Effector memory CD4-positive, alpha-beta T cell (primary cell): ENCODE data around the gene KDM5D.

Source experiments
- DNase-seq, 3 donors: peaks; one replicate each; pipeline ENCODE4 v3.0.0-alpha.2; 2020
- H3K27ac ChIP-seq: 2 replicates; pipeline ENCODE4 v1.7.0; 2013; ENCODE audit warnings: mild to moderate bottlenecking, low read length, moderate library complexity; ENCODE audit not compliant: insufficient read depth, poor library complexity, severe bottlenecking
- H3K27me3 ChIP-seq: replicated peaks from 2 replicates; pipeline ENCODE4 v1.7.0; 2013; ENCODE audit warnings: mild to moderate bottlenecking, low read length; ENCODE audit not compliant: insufficient read depth, control insufficient read depth, poor library complexity, severe bottlenecking
- H3K36me3 ChIP-seq: 2 replicates; pipeline ENCODE4 v1.7.0; 2013; ENCODE audit warnings: mild to moderate bottlenecking, low read length, moderate library complexity; ENCODE audit not compliant: control insufficient read depth, insufficient read depth
- H3K4me1 ChIP-seq: 2 replicates; pipeline ENCODE4 v1.7.0; 2013; ENCODE audit warnings: low read length, mild to moderate bottlenecking; ENCODE audit not compliant: control insufficient read depth, insufficient read depth, poor library complexity, severe bottlenecking
- H3K4me3 ChIP-seq: 2 replicates; pipeline ENCODE4 v1.7.0; 2013; ENCODE audit warnings: low read length, low read depth, mild to moderate bottlenecking; ENCODE audit not compliant: insufficient read depth, poor library complexity, severe bottlenecking
- H3K9me3 ChIP-seq: 2 replicates; pipeline ENCODE4 v1.7.0; 2013; ENCODE audit warnings: mild to moderate bottlenecking, low read length, moderate library complexity; ENCODE audit not compliant: control insufficient read depth
- total RNA-seq, 3 donors: gene quantifications; one replicate each; lab custom pipeline; 2026; lab: John Stamatoyannopoulos, UW

The KDM5D gene
- 0 to 255 (median 205) reads per million in 3 donors for total RNA-seq

DNA sequence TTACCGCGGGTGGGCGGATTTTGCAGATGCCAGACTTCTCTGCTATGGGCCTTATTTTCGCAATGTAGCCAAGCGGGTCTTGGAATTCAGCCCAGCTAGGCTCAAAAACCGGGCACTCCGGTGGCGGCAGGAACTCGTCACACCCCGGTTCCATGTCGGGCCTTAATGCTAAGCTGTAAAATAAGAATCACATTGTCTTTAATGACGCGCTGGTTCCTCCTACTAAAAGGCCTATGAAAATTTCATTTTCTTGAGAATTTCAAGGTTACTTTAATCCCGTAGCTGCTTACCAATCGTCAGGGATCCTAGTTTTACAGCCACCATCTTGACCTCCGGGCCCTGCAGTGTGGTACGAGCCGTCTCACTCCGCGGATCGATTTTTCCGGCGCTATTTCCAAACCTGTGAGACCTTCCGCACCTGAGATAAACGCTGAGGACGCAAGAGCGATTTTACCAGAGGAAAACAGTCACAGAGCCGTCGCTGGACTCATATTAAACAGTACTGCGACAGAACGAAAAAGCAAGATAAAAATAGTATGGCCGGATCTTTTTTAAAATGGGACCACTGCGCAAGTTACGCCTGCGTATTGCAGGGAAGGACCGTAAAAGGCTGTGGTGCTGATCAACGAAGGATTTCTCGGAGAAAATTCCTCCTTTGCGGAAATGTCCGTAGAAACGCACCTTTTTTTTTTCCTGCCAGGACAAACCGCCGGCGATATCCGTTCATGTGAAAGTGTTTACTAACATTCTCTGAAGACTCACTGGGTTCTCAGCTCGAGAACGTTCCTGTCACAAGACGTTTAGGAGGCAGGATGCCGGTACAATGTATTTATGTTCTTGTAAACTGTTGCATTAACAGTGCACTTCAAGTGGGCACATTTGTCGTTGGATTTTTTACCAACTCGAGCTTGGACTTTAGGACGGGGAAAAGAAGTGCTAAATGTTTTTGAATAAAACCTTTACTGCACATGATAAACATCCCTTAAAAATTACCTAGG, at the start of gene KDM5D:
KDM5D (minus strand) TSS at position 346 of the 998 bp plus-strand sequence; CDS start at position 154, 192 bp downstream.
- peak in 2 of 3 donors; percentile 42 to 57 for DNase-seq
- no peaks in the 10 kb centered on the region for H3K36me3 ChIP-seq
- H3K9me3 ChIP-seq = no peaks in the 10 kb centered on the region
- H3K27me3 ChIP-seq = no peaks in the 10 kb centered on the region
- H3K27ac ChIP-seq = peak within 1 kb of the TSS; percentile 66
- H3K4me3 ChIP-seq = peak within 1 kb of the TSS; percentile 49
- no peaks in the 10 kb centered on the region for H3K4me1 ChIP-seq

DNA sequence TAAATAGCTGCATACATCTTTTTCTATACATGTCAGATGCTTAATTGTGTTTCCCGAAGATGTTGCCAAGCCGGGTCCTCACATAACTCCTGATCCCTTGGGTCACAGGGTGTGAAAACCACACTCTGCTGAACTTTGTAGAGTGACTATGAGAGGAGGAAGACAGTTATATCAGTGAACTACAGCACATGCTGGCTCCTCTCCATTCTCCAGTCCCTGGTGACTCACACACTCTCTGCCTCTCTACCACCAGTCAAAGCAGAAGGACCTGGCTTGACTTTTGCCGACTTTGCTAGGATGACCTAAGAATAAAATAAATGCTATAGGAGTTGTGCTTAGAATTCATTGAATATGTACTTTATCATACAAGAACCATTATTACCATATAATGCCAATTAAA, 23.8 kb upstream of the KDM5D start:
- no peaks in the 10 kb centered on the region for H3K4me1 ChIP-seq
- DNase-seq = no peak

DNA sequence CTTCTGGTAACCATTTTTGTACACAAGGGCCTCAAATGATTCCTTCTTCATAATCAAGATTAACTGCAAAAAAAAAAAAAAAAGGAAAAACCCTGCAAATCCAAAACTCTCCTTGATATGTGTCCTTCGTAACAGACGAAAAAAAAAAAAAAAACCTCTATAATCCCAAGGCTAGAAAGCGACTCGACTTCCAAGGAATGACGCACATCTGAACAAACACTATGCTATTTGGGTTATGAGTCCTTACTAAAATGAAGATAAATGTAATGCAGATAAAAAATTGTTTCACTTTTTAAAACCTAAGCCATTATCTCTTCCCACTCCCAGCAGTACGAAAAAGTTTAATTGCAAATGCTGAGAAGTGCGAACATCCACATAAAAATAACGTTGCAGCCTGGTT, 1.2 kb downstream of the KDM5D start:
- Histone ChIP-seq H3K27ac (no peak overlapping the region), H3K36me3 (no peaks in the 10 kb centered on the region), H3K9me3 (no peaks in the 10 kb centered on the region), H3K4me1 (no peaks in the 10 kb centered on the region), H3K27me3 (no peaks in the 10 kb centered on the region), H3K4me3 (no peak overlapping the region)
- DNase-seq = no peak

More for the DNA sequence above, 23.8 kb upstream of the KDM5D start:
- Histone ChIP-seq H3K27ac (no peak overlapping the region), H3K27me3 (no peaks in the 10 kb centered on the region), H3K4me3 (no peak overlapping the region), H3K36me3 (no peaks in the 10 kb centered on the region), H3K9me3 (no peaks in the 10 kb centered on the region)

DNA sequence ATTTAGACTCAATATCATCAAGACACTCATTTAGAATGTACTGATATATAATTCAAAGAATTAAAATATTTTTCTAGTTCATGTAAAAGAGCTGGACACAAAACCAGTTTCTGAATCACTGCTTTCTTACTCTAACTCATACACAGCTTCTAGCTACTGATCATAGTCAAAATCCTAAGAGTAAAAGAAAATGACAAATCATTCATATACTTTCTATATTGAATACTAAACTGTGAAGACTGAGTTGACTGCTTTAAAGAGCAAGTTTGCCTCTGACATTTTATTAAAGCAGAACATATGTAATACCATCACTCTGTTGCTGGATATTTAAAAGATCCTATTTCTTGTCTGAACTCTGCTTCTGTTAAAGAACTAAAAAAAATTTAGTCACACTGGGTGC, 2.4 kb downstream of the KDM5D start:
- H3K27me3 ChIP-seq = no peaks in the 10 kb centered on the region
- H3K4me3 ChIP-seq = no peak overlapping the region

DNA sequence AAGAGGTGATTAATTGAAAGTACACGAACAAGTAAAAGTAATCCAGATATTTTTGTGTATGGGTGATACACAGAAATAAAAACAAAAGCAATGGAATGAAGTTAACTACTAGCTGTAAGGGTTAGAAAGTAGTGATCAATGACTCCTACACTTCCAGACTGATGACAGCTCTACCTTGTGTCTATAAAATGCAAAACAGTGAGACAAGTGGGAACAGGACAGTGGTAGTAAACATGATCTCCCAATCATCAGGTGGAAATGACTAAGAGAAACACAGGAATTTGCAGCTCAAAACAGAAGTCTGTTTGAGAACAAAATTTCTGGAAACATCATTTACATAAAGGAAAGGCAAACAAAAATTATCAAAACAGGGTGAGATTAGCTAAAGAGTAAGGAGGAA, 10.1 kb downstream of the KDM5D start:
- no peak overlapping the region for H3K4me3 ChIP-seq
- no peaks in the 10 kb centered on the region for H3K27me3 ChIP-seq
- DNase-seq = no peak
- no peaks in the 10 kb centered on the region for H3K9me3 ChIP-seq
- H3K4me1 ChIP-seq = no peaks in the 10 kb centered on the region
- H3K36me3 ChIP-seq = peaks cover 9% of the 10 kb centered on the region
- H3K27ac ChIP-seq = no peak overlapping the region

More for the DNA sequence above, 2.4 kb downstream of the KDM5D start:
- DNase-seq = no peak
- Histone ChIP-seq H3K27ac (no peak overlapping the region), H3K4me1 (no peaks in the 10 kb centered on the region), H3K9me3 (no peaks in the 10 kb centered on the region), H3K36me3 (no peaks in the 10 kb centered on the region)

DNA sequence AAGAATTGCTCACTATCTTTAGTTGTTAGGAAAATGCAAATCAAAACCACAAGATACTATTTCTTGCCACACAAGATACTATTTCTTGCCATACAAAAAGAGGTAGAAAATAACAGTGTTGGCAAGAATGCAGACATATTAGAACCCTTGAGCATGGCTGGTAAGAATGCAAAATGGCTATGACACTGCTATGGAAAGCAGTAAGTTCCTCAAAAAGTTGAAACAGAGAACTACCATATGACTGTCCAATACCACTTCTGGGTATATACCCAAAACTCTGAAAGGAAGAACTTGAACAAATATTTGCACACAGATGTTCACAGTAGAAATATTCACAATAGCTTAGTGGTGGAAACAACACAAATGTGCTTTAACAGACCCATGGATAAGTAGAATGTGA, 26.6 kb downstream of the KDM5D start:
- DNase-seq = no peak
- H3K4me3 ChIP-seq = no peak overlapping the region
- no peaks in the 10 kb centered on the region for H3K27me3 ChIP-seq
- H3K9me3 ChIP-seq = no peaks in the 10 kb centered on the region
- no peak overlapping the region for H3K27ac ChIP-seq
- no peaks in the 10 kb centered on the region for H3K4me1 ChIP-seq
- H3K36me3 ChIP-seq = peaks cover 4% of the 10 kb centered on the region

DNA sequence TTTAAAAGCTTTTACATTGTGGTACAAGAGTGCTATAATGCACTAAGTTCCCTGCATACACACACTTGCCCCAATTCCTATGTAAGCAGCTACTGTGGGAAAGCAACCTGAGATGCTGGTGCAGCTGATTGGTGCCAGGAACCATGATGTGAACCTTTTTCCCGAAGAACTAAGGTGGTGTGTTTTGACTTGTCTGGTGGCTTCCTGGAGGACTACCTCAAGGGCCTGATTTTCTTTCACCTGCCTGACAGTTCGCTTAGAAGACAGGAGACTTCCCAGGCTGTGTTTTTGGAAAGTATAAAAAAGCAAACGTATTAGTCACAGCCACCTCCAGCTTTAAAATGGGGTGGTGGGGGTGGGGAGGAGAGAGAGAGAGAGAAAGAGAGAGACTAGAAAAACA, 27.4 kb downstream of the KDM5D start:
- DNase-seq = no peak
- Histone ChIP-seq H3K9me3 (no peaks in the 10 kb centered on the region), H3K4me3 (no peak overlapping the region), H3K36me3 (peaks cover 4% of the 10 kb centered on the region), H3K27me3 (no peaks in the 10 kb centered on the region), H3K27ac (no peak overlapping the region), H3K4me1 (no peaks in the 10 kb centered on the region)

DNA sequence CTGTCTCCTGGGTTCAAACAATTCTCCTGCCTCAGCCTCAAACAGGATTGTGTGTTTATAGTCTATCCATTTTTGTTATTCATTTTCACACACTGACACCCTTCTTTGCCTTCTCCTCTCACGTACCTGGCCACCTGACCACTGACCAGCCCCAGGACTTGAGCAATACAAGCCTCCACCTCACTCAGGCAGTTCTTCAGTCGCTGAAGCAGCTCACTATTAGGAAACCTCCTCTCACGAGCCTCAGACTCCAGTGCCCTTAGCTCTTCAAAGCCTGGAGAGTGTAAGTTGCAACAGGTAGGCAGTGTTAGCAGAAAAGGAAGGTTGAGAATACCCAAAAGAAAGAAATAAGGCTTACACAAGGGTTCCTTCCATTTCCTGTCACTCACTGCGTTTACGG, 29.3 kb downstream of the KDM5D start:
- Histone ChIP-seq H3K27me3 (no peaks in the 10 kb centered on the region), H3K9me3 (no peaks in the 10 kb centered on the region), H3K27ac (no peak overlapping the region), H3K36me3 (peaks cover 4% of the 10 kb centered on the region), H3K4me1 (no peaks in the 10 kb centered on the region), H3K4me3 (no peak overlapping the region)
- no peak for DNase-seq

DNA sequence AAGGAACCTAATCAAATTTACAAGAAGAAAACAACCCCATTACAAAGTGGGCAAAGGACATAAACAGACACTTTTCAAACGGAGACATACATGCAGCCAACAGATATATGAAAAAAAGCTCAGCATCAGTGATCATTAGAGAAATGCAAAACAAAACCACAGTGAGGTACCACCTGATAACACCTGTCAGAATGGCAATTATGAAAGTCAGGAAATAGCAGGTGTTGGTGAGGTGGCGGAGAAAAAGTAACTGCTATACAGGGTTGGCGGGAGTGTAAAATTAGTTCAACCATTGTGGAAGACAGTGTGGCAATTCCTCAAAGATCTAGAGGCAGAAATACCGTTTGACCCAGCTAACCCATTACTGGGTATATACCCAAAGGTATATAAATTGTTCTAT, 31.1 kb downstream of the KDM5D start:
- no peaks in the 10 kb centered on the region for H3K27me3 ChIP-seq
- no peaks in the 10 kb centered on the region for H3K4me1 ChIP-seq
- H3K27ac ChIP-seq = no peak overlapping the region
- peaks cover 4% of the 10 kb centered on the region for H3K36me3 ChIP-seq
- DNase-seq = no peak
- no peaks in the 10 kb centered on the region for H3K9me3 ChIP-seq
- no peak overlapping the region for H3K4me3 ChIP-seq

DNA sequence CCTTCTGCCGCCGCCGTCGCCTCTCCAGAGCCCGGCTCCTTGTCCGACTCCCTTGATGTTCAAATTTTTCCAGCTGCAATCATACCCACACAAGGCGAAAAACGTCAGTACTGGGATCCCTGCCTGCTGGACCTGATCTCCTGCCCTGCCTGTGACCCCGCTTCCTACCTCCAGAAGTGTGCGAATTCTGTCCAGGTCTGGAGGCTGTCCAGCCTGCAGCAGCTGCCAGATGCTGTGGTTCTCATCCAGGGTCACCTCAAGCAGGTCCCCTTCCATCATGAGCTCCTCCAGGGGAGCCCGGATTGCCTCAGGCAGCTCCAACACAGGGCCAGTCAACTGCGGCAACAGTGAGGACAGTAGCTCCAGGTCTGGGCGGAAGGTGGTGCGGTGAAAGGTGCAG, 38.3 kb downstream of the KDM5D start:
- Histone ChIP-seq H3K27ac (no peak overlapping the region), H3K36me3 (peaks cover 5% of the 10 kb centered on the region), H3K4me3 (no peak overlapping the region), H3K9me3 (no peaks in the 10 kb centered on the region), H3K27me3 (no peaks in the 10 kb centered on the region), H3K4me1 (no peaks in the 10 kb centered on the region)
- no peak for DNase-seq
